ENCODE results near the gene NTRK3.

Gene NTRK3

DNA sequence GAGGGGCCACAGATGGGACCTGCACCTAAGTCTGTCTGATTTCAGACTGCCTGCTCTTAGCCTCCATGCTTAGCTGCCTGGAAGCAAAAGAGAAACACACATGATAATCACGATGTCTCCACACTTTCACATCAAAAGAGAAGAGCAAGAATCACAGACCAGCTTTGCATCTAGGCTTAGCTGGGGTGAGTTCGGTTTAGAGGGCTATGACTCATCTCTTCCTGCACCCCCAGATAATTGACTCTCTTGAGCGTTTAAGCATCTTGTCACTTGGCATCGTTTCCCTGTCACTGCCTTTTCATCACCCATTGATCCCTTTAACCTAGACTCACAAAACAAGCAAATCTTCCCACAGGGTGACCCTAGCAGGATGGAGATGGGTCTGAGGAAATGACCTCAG, 124.0 kb downstream of the NTRK3 start:
- H3K4me3 ChIP-seq (ENCODE audit: low read depth, low read length) = no peak overlapping the region
- TF ChIP-seq, protein P1, sequence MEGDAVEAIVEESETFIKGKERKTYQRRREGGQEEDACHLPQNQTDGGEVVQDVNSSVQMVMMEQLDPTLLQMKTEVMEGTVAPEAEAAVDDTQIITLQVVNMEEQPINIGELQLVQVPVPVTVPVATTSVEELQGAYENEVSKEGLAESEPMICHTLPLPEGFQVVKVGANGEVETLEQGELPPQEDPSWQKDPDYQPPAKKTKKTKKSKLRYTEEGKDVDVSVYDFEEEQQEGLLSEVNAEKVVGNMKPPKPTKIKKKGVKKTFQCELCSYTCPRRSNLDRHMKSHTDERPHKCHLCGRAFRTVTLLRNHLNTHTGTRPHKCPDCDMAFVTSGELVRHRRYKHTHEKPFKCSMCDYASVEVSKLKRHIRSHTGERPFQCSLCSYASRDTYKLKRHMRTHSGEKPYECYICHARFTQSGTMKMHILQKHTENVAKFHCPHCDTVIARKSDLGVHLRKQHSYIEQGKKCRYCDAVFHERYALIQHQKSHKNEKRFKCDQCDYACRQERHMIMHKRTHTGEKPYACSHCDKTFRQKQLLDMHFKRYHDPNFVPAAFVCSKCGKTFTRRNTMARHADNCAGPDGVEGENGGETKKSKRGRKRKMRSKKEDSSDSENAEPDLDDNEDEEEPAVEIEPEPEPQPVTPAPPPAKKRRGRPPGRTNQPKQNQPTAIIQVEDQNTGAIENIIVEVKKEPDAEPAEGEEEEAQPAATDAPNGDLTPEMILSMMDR (IDR thresholded peaks at IDR 0.05; ENCODE audit: borderline replicate concordance, insufficient read depth, low read depth, low read length) = no peak

- H3K4me3 ChIP-seq (ENCODE audit: low read depth, low read length) = no peak overlapping the region
- TF ChIP-seq, protein P1 (IDR thresholded peaks at IDR 0.05; ENCODE audit: borderline replicate concordance, insufficient read depth, low read depth, low read length) = no peak
These were observed 124.6 kb downstream of the NTRK3 start for GRCh38 chr15:88131937-88132336.

DNA sequence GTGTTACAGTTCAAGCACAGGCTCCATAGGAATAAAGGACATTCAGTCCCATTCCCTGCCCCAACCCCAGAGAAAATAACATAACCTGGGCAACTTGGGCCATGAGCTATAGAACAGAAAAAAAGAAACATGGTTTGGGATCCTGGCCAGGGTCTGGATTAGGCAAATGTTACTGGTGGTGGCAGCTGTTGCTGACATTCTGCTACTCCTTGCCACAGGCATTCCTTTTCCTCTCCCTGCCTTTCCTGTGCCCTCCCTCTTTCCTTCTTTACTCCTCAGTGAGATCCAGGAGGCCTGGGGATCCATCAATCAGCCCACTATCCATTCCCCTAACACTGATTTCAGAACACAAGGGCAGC, 129.1 kb downstream of the NTRK3 start:
- H3K4me3 ChIP-seq (ENCODE audit: low read depth, low read length) = no peak overlapping the region
- TF ChIP-seq, protein P1 (IDR thresholded peaks at IDR 0.05; ENCODE audit: borderline replicate concordance, insufficient read depth, low read depth, low read length) = no peak

DNA sequence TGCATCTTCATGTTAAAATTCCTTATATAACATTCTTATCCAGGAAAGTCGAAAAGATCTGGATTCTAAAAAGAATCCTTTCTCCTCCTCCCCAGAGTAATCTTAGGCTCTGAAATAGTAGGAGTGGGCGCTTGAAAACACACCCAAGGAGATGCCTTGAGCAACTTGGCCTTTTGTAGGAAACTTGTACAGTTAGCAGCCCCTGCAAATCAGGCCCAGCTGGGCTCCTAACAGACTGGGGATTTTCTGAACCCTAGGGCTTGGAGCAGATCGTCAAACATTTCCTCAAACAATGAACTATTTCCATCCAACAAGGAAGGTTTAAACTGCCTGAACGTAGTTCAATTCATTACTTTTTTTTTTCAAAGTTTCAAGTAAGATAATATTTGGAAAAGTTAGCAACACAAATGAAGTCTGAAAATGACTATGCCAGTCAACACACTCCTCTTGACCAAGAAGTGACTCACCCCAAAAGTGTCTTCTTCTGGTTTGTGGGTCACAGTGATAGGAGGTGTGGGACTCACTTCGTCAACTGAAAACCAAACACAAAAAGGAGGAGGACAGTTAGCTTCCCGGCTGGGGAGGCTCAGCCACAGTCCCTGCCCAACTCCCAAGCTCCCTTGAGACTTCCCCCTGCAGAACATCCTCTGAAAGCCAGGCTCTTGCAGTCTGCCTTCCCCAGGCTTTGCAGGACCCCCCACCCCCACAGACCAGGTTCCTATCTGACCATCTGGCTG, 129.7 kb downstream of the NTRK3 start:
- TF ChIP-seq, protein P1 (IDR thresholded peaks at IDR 0.05; ENCODE audit: borderline replicate concordance, insufficient read depth, low read depth, low read length) = no peak
- H3K4me3 ChIP-seq (ENCODE audit: low read depth, low read length) = no peak overlapping the region

DNA sequence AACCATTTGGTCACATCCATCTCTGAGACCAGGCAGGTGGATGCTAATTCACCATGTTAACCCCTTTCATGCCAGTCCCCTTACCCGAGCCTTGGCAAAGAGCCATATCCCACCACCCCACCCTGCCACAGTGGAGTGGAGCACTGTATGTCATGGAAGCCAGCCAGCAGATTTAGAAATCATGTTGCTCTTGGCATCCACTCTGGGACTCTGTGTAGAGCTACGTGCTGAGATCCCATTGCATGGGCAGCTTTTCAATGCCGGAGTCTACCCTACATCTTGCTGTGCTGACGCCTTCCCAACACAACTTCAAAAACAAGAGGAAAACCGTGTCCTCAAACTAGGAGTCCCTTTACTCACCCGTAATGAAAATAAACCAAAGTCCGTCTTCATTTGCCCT, 131.0 kb downstream of the NTRK3 start:
- H3K4me3 ChIP-seq (ENCODE audit: low read depth, low read length) = no peak overlapping the region
- TF ChIP-seq, protein P1 (IDR thresholded peaks at IDR 0.05; ENCODE audit: borderline replicate concordance, insufficient read depth, low read depth, low read length) = no peak

DNA sequence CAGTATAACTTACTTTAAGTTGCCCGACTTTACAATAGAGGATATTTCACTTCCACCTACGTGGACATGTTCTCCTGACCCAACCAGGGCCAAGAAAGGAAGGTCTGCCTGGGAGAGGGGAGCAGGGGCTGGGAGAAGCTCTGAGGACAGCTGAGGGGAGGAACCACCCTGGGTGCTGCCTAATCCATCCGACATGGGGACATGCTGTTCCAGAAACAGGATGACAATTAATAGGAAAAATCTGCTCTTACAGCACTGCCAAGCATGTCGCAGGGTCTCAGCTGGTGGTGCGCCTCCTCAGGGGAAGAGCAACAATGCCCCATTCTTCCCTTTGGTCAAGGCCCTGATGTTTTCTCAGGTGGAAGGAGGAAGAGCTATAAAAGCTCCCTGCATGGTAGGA, 132.3 kb downstream of the NTRK3 start:
- TF ChIP-seq, protein P1 (IDR thresholded peaks at IDR 0.05; ENCODE audit: borderline replicate concordance, insufficient read depth, low read depth, low read length) = no peak
- H3K4me3 ChIP-seq (ENCODE audit: low read depth, low read length) = no peak overlapping the region

DNA sequence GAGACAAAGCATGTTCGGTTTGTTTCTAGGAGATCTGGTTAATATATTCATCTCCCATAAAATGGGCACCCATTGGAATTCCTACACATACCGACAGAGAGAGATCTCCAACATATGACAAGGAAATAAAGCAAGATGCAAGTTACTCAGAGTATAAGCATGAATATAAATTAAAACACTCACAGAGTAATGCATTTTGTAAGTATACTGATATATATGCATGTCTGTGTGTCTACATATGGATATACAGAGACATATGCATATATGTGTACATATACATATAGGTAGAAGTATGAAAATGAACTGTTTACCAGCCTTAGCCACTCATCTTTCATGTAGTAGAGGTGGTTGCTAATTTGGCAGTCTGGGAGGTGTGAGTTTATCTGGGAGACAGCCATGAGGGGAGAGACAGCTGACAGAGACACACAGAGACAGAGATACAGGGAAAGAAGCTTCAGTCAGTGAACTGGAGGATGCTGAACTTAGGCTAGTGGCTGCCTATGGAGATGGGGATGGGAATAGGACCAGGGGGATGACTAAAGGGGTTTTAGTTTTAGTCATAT, 134.5 kb downstream of the NTRK3 start:
- TF ChIP-seq, protein P1 (IDR thresholded peaks at IDR 0.05; ENCODE audit: borderline replicate concordance, insufficient read depth, low read depth, low read length) = no peak
- H3K4me3 ChIP-seq (ENCODE audit: low read depth, low read length) = no peak overlapping the region
